HG03469 (cell line): ENCODE measurements around the gene XXYLT1.
"Not testable (repeated sequence)": the region's sequence is repeated elsewhere in the genome, so short reads cannot be mapped to it uniquely, and the experiment has no call there.

Experiments used
- ATAC-seq: cut with Tn5 transposase; IDR thresholded peaks from one replicate; pipeline ENCODE4 v1.9.1; 2021; ENCODE audit warnings: mild to moderate bottlenecking, moderate library complexity, moderate number of reproducible peaks; ENCODE audit not compliant: unreplicated experiment

Gene XXYLT1

GRCh38 chr3:195056506-195056905 is 214.5 kb downstream of the XXYLT1 start:
- ATAC-seq: no peak

- no peak for ATAC-seq
Observed at GRCh38 chr3:195054311-195054710, 216.6 kb downstream of the XXYLT1 start.

- ATAC-seq: no peak
Observed at GRCh38 chr3:195052939-195053338, 218.0 kb downstream of the XXYLT1 start.

GRCh38 chr3:195050296-195050695 is 220.7 kb downstream of the XXYLT1 start:
- ATAC-seq: not testable (repeated sequence)

GRCh38 chr3:195048059-195048905 is 222.7 kb downstream of the XXYLT1 start:
- ATAC-seq: no peak

- no peak for ATAC-seq
Observed at GRCh38 chr3:195047536-195047935, 223.4 kb downstream of the XXYLT1 start.

GRCh38 chr3:195046441-195046840 is 224.5 kb downstream of the XXYLT1 start:
- no peak for ATAC-seq

- no peak for ATAC-seq
Observed at GRCh38 chr3:195045481-195046210, 225.3 kb downstream of the XXYLT1 start.

GRCh38 chr3:195044411-195044810 is 226.5 kb downstream of the XXYLT1 start:
- ATAC-seq: no peak

GRCh38 chr3:195043607-195044339 is 227.2 kb downstream of the XXYLT1 start:
- ATAC-seq: no peak

- no peak for ATAC-seq
Observed at GRCh38 chr3:195042743-195043606, 228.0 kb downstream of the XXYLT1 start.

GRCh38 chr3:195041871-195042742 is 228.9 kb downstream of the XXYLT1 start:
- no peak for ATAC-seq

- no peak for ATAC-seq
Observed at GRCh38 chr3:195040773-195041520, 230.0 kb downstream of the XXYLT1 start.

GRCh38 chr3:195040094-195040493 is 230.9 kb downstream of the XXYLT1 start:
- no peak for ATAC-seq

GRCh38 chr3:195039180-195039843 is 231.6 kb downstream of the XXYLT1 start:
- ATAC-seq: no peak

GRCh38 chr3:195038161-195038560 is 232.8 kb downstream of the XXYLT1 start:
- ATAC-seq: no peak

- ATAC-seq: not testable (repeated sequence)
Observed at GRCh38 chr3:195037586-195037985, 233.4 kb downstream of the XXYLT1 start.

GRCh38 chr3:195036974-195037373 is 234.0 kb downstream of the XXYLT1 start:
- ATAC-seq: no peak
